SKM-1 treated with dmso at 0.1 percent for 144 hours (cell line): ENCODE data around the gene FRMD4A.
"Not testable (repeated sequence)": the region's sequence is repeated elsewhere in the genome, so short reads cannot be mapped to it uniquely, and the experiment has no call there.

Source experiments
- DNase-seq: peaks from one replicate; lab custom pipeline; 2025; ENCODE audit not compliant: unreplicated experiment; lab: John Stamatoyannopoulos, UW

The FRMD4A gene

GRCh38 chr10:14114791-14115190, 215.9 kb downstream of the FRMD4A start:
- no peak for DNase-seq

GRCh38 chr10:14112056-14112455, 218.7 kb downstream of the FRMD4A start:
- no peak for DNase-seq

- no peak for DNase-seq
Observed at GRCh38 chr10:14111208-14111607, 219.5 kb downstream of the FRMD4A start.

GRCh38 chr10:14106828-14107227, 223.9 kb downstream of the FRMD4A start:
- no peak for DNase-seq

- no peak for DNase-seq
Observed at GRCh38 chr10:14102056-14102455, 228.7 kb downstream of the FRMD4A start.

GRCh38 chr10:14099885-14100284, 230.8 kb downstream of the FRMD4A start:
- no peak for DNase-seq

GRCh38 chr10:14093730-14094484, 236.8 kb downstream of the FRMD4A start:
- DNase-seq = no peak

- no peak for DNase-seq
Observed at GRCh38 chr10:14092799-14093198, 237.9 kb downstream of the FRMD4A start.

- no peak for DNase-seq
Observed at GRCh38 chr10:14089556-14090292, 241.0 kb downstream of the FRMD4A start.

GRCh38 chr10:14087566-14087965, 243.2 kb downstream of the FRMD4A start:
- no peak for DNase-seq

GRCh38 chr10:14086596-14086995, 244.1 kb downstream of the FRMD4A start:
- no peak for DNase-seq

GRCh38 chr10:14084875-14085274, 245.8 kb downstream of the FRMD4A start:
- no peak for DNase-seq

GRCh38 chr10:14080795-14081194, 249.9 kb downstream of the FRMD4A start:
- DNase-seq = no peak

- DNase-seq = no peak
Observed at GRCh38 chr10:14077430-14077829, 253.3 kb downstream of the FRMD4A start.

GRCh38 chr10:14074062-14074884, 256.5 kb downstream of the FRMD4A start:
- no peak for DNase-seq

GRCh38 chr10:14072541-14072940, 258.2 kb downstream of the FRMD4A start:
- no peak for DNase-seq

- no peak for DNase-seq
Observed at GRCh38 chr10:14071956-14072355, 258.8 kb downstream of the FRMD4A start.

GRCh38 chr10:14068601-14069250, 262.0 kb downstream of the FRMD4A start:
- DNase-seq = no peak

- DNase-seq = not testable (repeated sequence)
Observed at GRCh38 chr10:14067638-14068037, 263.1 kb downstream of the FRMD4A start.

GRCh38 chr10:14066106-14066505, 264.6 kb downstream of the FRMD4A start:
- no peak for DNase-seq
